Mesodermal cell (in vitro differentiated cells): ENCODE data around the gene TMBIM6.
"Not testable (repeated sequence)": the region's sequence is repeated elsewhere in the genome, so short reads cannot be mapped to it uniquely, and the experiment has no call there.

Source experiments
- H3K27ac ChIP-seq: 2 replicates; pipeline ENCODE4 v1.7.0; 2013; ENCODE audit warnings: mild to moderate bottlenecking, low read depth, low read length, moderate library complexity; ENCODE audit not compliant: severe bottlenecking
- H3K36me3 ChIP-seq: 2 replicates; pipeline ENCODE4 v1.7.1; 2013; ENCODE audit warnings: mild to moderate bottlenecking, low read length, moderate library complexity; ENCODE audit not compliant: control insufficient read depth, insufficient read depth
- H3K4me1 ChIP-seq: one replicate; pipeline ENCODE4 v1.7.1; 2013; ENCODE audit warnings: mild to moderate bottlenecking, low read length; ENCODE audit not compliant: insufficient read depth, control insufficient read depth, poor library complexity, severe bottlenecking
- H3K4me3 ChIP-seq: 2 replicates; pipeline ENCODE4 v1.7.0; 2013; ENCODE audit warnings: low read length, control low read depth, mild to moderate bottlenecking; ENCODE audit not compliant: insufficient read depth, poor library complexity, severe bottlenecking; ENCODE audit errors: extremely low read depth
- H3K9me3 ChIP-seq: 2 replicates; pipeline ENCODE4 v1.7.1; 2013; ENCODE audit warnings: mild to moderate bottlenecking, low read length, moderate library complexity; ENCODE audit not compliant: control insufficient read depth
- WGBS, 2 experiments: methylation state at CpG; one replicate each; pipeline ENCODE4 v1.1.5; 2013; ENCODE audit warnings: missing lambda C conversion rate in 2 of 2; ENCODE audit not compliant: insufficient coverage in 2 of 2; 5-methylcytosine and 5-hydroxymethylcytosine counted together

The TMBIM6 gene

DNA sequence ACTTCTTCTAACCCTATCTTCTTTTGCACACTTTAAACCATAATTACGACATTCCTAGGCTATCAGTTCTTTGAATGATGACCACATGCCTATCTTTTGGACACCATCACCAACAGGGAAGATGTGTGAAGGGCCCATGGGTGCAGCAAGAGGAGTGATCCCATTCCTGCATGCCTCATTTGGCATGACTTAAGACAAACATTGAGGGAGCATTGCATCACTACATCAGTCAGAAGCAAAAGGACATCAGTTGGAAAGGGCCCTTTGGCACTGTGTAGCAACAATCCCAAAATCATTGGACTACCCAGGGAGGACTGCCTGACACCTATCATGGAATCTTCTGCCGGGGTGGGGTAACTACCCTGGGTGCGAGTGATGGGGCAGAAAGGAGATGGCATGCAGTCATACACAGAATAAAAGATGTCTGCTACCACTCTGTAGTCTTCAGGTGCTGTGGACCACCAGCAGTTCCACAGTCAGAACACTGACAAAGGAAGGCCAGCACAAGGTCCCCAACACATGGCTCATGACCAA is 10.7 kb upstream of the TMBIM6 start:
- H3K9me3 ChIP-seq, result no peaks in the 10 kb centered on the region
- 75 to 94% methylated on average over 2 to 3 of the region's 3 CpGs for WGBS, 2 experiments
- no peak overlapping the region for H3K4me3 ChIP-seq
- H3K4me1 ChIP-seq, result no peaks in the 10 kb centered on the region
- no peaks in the 10 kb centered on the region for H3K36me3 ChIP-seq
- no peak overlapping the region for H3K27ac ChIP-seq

DNA sequence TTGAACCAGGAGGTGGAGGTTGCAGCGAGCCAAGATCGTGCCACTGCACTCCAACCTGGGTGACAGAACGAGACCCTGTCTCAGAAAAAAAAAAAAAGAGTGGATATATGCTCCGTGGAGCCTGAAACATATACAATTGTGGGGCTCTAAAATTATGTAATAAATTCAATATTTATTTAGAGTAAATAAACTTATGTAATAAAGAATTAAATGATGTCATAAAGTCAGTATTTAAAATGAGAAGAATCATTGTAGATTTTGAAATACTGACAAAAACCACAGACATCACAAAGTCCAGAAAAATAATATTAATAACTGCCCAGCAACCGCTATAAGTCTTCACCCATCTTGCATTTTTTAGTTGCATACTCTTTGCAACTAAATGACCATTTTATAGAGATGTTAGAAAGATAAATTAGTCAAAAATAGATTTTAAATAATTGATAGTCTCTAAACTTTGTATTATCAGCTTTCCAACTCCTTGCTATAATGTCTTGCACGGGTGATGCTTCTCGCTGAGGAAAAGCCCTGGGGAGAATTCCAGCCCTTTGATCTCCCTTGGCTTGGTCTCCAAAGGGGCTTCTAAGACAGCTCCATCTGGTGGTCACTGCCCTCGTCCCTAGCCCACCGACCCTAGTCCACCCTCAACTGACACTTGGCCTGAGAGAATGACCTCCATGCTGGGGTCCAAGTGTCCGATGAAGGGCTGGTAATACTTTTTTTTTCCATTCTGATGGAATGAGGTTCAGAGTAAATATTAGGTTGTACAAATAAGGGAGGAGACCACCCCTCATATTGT is 7.9 kb upstream of the TMBIM6 start:
- no peak overlapping the region for H3K4me3 ChIP-seq
- H3K36me3 ChIP-seq, result no peaks in the 10 kb centered on the region
- H3K4me1 ChIP-seq, result no peaks in the 10 kb centered on the region
- H3K9me3 ChIP-seq, result no peaks in the 10 kb centered on the region
- H3K27ac ChIP-seq, result no peak overlapping the region
- WGBS, 2 experiments, result 33 to 67% methylated on average over 4 to 5 of the region's 10 CpGs

DNA sequence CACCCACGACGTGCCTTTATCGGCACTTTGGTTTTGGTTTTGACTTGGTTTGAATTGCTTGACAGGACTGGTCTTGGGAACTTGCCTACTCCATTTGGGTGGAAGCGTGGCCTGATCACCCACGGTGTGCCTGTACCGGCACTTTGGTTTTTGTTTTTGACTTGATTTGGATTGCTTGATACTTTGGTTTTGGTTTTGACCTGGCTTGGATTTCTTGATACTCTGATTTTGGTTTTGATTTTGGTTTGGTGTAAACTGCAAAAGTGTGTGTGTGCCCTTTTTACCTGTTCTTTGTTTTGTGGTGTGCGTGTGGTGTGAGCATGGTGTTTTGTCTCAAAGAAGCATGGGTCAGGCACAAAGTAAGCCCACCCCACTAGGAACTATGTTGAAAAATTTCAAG is 6.5 kb upstream of the TMBIM6 start:
- not testable (repeated sequence) for H3K4me3 ChIP-seq, H3K27ac ChIP-seq, H3K9me3 ChIP-seq, H3K4me1 ChIP-seq, H3K36me3 ChIP-seq
- 94% methylated on average over 3 of the region's 7 CpGs; no CpG with 5 or more reads in 1 of the 2 experiments for WGBS, 2 experiments

DNA sequence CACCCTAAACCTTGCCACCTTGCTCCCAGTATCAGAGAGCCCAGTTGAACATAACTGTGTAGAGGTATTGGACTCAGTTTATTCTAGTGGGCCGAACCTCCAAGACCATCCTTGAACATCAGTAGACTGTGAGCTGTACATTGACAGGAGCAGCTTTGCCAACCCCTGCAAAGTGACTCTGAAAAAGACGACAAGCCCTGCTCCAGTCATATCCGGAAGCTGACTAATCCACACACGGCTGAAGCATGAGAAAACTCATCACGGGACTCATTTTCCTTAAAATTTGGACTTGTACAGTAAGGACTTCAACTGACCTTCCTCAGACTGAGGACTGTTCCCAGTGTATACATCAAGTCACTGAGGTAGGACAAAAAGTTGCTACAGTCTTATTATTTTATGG is 2.6 kb upstream of the TMBIM6 start:
- 83 to 93% methylated on average over 1 to 4 of the region's 5 CpGs for WGBS, 2 experiments
- not testable (repeated sequence) for H3K36me3 ChIP-seq, H3K4me3 ChIP-seq, H3K9me3 ChIP-seq, H3K27ac ChIP-seq
- H3K4me1 ChIP-seq, result peaks cover 11% of the 10 kb centered on the region

DNA sequence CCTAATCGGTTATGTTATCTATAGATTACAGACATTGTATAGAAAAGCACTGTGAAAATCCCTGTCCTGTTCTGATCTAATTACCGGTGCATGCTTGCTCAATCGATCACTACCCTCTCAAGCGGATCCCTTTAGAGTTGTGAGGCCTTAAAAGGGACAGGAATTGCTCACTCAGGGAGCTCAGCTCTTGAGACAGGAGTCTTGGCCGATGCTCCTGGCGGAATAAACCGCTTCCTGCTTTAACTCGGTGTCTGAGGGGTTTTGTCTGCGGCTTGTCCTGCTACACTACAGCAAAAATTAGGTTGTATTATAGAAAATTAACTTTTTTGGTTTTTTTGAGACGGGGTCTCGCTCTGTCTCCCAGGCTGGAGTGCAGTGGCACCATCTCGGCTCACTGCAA is 1.1 kb upstream of the TMBIM6 start:
- not testable (repeated sequence) for H3K4me3 ChIP-seq, H3K27ac ChIP-seq, H3K9me3 ChIP-seq
- 94 to 98% methylated on average over 7 to 10 of the region's 12 CpGs for WGBS, 2 experiments
- peaks cover 15% of the 10 kb centered on the region for H3K4me1 ChIP-seq
- peaks cover 16% of the 10 kb centered on the region for H3K36me3 ChIP-seq

DNA sequence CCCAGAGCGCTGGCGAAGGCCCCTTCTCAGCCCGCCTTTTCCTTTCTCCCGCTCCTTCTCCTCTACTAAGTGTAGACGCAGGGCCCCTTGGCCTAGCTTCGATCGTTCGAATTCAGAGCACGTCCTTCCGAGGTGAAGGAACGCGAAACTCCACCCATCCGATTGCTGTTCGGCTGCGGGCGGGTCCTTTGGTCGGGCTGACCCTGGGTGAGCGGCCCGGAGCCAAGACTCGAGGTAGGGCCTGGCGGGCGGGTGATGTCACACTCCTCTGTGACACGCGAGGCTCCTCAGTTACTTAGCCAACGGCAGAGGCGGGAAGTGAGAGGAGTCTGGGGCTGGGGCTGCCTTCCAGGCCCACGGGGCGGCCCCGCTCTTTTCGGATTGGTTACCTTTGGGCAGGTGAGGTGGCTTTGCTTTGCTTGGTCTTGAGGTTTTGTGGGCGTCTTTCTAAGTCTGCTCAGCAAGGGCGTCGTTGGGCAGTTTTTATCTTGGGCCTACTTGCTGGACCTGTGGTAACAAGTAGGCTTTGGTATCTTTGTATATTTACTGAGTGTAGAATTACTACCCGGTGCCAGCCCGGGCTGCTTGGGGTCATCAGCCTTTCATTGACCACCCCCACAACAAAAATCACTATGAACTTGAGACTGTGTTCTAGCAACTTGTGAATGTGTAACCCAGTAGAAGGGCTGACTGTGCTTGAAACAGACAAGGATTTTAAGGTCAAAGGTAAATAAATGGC is 694 bp downstream of the TMBIM6 start:
- Histone ChIP-seq H3K9me3 (no peaks in the 10 kb centered on the region), H3K4me1 (peaks cover 15% of the 10 kb centered on the region), H3K27ac (peak overlapping the region; percentile 99), H3K36me3 (peaks cover 32% of the 10 kb centered on the region), H3K4me3 (peak overlapping the region; percentile 81)
- WGBS, 2 experiments, result 0% methylated on average over 16 to 31 of the region's 35 CpGs

DNA sequence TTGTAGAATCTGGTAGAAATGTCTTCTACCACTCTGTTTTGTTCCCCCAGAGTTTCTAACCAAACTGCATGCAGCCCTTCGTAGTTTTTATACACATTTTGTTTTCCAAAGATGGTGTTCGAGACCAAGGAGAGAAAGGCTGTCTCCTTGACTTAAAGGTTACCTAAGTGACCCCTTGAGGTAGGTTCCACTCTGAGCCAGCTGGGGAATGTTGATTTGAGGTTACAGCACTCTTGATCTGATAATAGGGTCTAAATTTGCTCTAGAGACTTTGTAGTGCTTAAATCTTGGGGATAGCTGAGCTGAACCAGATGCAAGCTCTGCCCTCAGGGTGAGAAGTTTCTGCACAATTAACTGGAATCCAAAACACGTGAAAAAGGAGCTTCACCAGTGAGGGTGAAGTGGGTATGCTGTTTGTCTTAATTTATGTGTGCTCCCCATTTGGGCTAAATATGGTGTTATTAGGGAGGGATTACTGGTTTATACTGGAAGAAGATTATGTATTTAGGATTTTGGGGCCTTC is 3.1 kb downstream of the TMBIM6 start:
- Histone ChIP-seq H3K4me1 (peaks cover 20% of the 10 kb centered on the region), H3K27ac (no peak overlapping the region), H3K9me3 (no peaks in the 10 kb centered on the region), H3K36me3 (peaks cover 47% of the 10 kb centered on the region), H3K4me3 (no peak overlapping the region)
- WGBS, 2 experiments, result 85 to 92% methylated on average over 2 to 3 of the region's 3 CpGs

DNA sequence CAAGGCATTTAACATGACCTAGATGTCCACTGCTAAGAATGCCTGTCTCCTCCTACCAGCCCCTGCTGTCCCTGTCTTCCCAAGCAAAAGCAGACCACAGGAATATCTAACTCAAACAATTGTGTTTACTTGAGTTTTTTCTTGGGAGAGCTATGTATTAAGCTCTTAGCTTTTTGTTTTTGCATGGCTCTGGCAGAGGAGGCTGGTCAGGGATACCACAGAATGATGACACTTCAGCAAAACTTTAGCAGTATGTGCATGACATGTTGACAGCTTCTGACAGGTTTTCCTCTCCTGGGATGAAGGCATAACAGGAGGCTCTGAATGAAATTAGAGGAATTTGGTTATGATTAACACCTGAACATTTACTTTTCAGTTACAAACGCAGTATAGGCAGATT is 6.9 kb downstream of the TMBIM6 start:
- no peaks in the 10 kb centered on the region for H3K9me3 ChIP-seq
- WGBS, 2 experiments, result no CpG with 5 or more reads among the region's 1 CpG
- peaks cover 68% of the 10 kb centered on the region for H3K36me3 ChIP-seq
- no peak overlapping the region for H3K27ac ChIP-seq
- no peak overlapping the region for H3K4me3 ChIP-seq
- peaks cover 32% of the 10 kb centered on the region for H3K4me1 ChIP-seq

DNA sequence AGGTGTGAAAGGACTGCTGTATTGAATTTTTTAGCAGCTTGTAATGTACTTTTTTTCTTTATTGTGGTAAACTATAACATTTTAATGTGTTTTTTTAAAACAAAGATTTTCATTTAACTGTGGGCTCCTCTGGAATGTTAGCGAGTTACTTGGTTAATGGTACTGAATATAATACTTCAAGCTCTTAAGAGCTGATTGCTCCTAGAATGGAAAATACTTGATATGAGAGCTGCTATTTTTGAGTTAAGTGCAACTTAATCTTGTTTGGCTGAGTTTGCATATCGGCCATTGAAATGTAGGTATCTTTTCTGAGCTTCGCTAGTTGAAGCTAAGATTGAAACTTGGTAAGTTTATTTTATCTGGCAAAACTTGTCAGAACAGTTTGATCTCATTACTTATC is 7.4 kb downstream of the TMBIM6 start:
- Histone ChIP-seq H3K27ac (no peak overlapping the region), H3K36me3 (peaks cover 71% of the 10 kb centered on the region), H3K4me3 (no peak overlapping the region), H3K4me1 (peaks cover 37% of the 10 kb centered on the region), H3K9me3 (no peaks in the 10 kb centered on the region)
- 92 to 100% methylated on average over 2 of the region's 3 CpGs for WGBS, 2 experiments

DNA sequence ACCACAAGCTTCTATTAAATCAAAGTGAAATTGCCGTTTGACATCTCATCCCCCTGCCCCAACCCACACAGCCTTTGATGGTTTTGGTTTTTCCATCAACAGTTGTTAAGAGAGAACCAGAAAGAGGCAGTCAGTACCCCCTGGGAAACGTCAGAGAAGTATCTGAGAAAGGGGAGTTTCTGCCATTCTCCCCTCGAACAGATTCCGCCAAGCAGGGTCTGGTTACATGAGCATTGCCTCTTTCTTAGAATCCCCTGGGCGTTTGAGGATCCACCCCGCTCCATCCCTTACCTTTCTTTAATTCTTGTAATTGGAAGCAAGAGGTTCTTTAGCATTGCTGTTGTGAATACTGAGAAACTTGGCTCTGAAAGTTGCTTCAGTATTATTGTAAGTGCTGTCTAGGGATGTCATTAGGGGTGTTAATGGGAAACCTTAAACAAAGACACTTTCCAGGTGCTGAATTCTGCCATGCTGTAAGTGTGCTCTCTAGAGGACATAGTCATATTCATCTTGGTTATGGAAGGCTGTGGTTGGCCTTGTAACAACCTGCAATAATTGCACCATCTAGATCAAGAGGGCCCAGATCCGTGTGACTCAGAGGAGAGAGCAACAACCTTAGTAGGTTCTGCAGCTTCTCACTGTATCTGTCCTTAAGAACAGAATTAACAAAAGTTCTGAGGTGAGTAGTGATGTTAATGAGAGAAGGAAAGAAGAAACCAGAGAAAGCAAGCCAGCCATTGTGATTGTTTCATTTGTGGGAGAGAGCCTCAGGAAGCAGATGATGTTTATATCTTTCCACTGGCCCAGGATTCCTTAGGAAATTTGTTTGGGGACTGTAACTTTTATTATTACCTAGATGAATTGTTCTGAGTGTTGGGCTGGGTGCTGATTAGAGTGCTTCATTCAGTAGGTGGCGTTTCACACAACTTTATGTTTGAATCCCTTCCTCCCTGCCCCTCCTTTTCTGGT is 9.0 kb downstream of the TMBIM6 start:
- peak overlapping the region; percentile 69 for H3K27ac ChIP-seq
- H3K4me1 ChIP-seq, result peaks cover 37% of the 10 kb centered on the region
- WGBS, 2 experiments, result 73 to 87% methylated on average over 4 to 5 of the region's 8 CpGs
- H3K9me3 ChIP-seq, result no peaks in the 10 kb centered on the region
- peaks cover 74% of the 10 kb centered on the region for H3K36me3 ChIP-seq
- H3K4me3 ChIP-seq, result no peak overlapping the region
